GM19193 (cell line): ENCODE results near the gene TTLL5.

ENCODE experiments used
- POLR2A ChIP-seq: IDR thresholded peaks from 4 replicates; pipeline ENCODE4 v1.6.1; 2011; ENCODE audit not compliant: insufficient read depth, insufficient read length; ENCODE audit errors: extremely low read depth

TTLL5 gene

GRCh38 chr14:75660238-75660629 lies 812 bp upstream of the TTLL5 start:
- TF ChIP-seq POLR2A, result no peak

- no peak for TF ChIP-seq POLR2A
Observed at GRCh38 chr14:75661499-75661814, 411 bp downstream of the TTLL5 start.

DNA sequence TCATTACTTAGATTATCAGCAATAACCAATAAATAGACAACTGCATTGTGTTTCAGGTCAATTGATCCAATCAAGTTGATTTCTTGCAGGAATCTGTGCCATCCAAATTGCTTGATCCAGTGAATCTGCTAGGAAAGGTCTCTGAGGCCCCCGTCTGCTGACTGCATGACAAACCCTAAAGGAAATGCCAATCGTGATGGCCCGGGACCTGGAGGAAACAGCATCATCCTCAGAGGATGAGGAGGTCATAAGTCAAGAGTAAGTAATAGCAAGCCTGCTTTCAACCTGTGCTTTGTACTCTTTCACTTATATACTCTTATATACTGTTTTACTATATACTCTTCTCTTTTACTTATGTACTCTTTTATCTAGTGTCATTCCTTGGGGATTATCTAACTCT lies 1.9 kb downstream of the TTLL5 start:
- TF ChIP-seq POLR2A, result no peak

DNA sequence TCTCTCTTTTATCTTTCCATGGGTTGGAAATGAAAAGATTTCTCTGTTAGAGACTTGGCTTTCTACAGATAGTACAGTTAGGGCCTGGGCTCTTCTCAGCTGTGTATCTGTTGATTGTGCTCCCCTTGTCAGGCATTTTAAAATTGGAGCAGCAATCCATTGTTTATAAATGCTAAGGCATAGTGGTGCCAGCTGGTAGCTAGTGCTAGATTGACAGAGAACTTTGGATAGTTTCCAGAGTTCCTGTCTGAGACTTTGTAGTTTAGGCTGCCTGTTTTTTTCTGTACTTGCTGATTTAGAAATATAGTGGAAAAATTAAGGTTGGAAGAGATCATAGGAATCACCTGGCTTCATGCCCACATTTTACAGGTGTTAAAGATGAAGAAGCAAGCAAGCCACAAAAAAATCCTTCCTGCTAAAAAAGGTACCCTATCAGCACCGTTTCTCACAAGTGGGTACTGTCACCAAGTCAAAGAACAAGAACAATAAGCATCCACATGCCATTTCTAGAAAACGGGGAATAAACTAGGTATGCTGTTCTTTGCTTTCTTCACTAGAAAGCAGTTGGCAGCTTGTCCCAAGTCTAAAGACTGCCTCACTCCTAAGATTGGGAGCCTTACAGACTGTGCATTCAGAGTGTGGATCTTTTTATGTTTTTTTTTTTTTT lies 6.2 kb downstream of the TTLL5 start:
- TF ChIP-seq POLR2A, result no peak

DNA sequence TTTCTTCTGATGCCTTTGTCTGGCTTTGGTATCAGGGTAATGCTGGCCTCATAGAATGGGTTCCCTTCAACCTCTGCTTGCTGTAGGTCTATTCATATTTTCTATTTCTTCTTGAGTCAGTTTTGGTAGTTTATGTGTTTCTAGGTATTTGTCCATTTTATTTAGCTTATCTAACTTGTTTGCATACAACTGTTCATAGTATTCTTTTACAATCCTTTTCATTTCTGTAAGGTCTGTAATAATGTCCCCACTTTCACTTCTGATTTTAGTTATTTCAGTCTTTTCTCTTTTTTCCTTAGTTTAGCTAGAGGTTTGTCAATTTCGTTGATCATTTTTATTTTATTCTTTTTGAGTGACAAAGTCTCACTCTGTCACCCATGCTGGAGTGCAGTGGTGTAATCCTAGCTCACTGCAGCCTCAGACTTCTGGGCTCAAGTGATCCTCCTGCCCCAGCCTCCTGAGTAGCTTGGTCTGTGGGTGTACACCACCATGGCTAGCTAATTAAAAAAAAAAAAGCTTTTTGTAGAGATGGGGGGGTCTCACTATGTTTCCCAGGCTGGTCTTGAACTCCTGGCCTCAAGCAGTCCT lies 11.7 kb downstream of the TTLL5 start:
- no peak for TF ChIP-seq POLR2A

DNA sequence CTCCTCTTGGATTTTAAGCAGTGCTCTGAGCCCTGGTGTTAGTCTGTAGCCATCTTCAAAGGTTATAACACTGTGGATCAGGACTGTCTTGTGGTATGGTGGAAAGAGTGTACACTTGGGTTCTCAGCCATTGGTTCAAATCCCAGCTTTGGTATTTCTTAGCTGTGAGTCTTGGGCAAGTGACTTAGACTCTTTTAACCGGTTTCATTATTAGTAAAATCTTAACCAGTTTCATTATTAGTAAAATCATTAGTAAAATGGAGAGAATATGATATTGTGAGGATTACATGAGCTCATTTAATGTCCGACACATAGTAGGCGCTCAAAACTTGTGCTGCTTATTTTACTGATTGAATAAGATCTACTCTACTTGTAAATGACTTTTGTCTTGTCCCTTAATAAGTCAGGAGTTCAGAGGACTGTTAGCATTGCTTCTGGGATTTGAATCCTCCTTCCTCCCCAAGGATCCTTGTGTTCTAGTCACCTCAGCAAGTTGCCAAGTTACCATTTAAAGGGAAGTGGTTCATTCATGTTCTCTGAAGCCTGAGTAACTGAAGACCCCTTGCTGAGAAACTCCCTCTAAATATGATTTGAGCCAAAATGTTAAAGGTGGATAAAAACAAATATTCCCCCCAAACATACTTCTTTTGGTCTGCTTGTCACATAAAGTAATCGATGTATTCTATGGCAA lies 12.4 kb downstream of the TTLL5 start:
- TF ChIP-seq POLR2A, result no peak

DNA sequence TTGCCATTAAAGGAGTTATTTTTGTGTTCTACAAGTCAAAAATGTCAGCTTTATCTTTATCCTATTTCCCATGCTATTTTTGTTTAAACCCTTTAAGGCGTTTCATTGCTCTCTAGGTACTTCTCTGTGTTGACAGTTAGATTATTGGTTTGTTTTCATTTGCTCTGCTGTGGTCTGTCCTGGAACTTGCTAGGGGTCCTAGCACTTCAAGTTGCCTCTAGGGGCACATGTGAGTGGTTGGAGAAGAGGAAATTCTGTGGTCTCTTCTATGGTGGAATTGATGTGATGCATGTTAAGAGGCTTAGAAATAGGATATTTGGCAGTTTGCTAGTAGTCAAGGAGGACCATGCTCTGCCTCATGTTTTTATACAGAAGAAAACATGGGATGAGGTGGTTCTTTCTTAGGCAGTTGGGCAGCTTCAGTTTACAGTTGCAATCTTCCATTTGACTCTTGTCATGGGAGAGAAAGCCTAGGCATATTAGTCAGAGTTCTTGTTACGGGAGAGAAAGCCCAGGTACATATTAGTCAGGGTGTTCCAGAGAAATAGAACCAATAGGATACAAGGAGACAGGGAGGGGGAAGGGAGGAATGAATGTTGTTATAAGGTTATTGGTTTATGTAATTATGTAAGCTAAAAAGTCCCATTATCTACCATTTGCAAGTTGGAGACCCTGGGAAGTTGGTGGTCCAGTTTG lies 14.4 kb downstream of the TTLL5 start:
- TF ChIP-seq POLR2A, result no peak

- no peak for TF ChIP-seq POLR2A
Observed at GRCh38 chr14:75685910-75686309, 24.9 kb downstream of the TTLL5 start.

DNA sequence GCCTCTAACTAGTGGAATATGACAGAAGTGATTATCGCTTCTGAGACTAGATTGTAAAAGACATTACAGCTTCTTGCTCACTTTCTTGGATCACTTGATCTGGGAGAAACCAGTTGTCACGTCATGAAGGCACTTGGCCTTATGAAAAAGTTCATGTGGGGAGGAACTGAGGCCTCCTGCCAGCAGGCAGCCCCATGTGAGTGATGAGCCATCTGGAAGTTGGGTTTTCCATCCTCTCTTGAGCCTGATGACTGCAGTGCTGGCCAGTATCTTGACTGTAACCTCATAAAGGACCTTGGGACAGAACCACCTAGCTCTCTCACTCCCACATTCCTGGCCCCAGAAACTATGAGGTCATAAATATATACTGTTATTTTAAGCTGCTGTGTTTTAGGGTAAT lies 28.0 kb downstream of the TTLL5 start:
- no peak for TF ChIP-seq POLR2A

DNA sequence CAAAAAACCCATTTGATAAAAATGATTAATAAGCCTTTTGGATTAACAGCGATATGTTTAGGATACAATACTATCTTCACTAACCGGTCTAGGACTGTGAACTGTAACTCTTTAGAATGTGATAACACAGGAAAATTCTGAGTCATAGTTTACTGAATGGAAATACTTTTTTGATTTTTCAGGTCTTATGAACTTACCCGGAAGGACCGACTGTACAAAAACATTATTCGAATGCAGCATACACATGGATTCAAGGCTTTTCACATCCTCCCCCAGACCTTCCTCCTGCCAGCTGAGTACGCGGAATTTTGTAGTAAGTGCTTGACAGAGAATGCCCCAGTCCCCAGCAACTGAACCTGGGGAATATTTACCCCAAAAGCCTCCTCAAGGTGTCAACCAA lies 29.0 kb downstream of the TTLL5 start:
- no peak for TF ChIP-seq POLR2A

DNA sequence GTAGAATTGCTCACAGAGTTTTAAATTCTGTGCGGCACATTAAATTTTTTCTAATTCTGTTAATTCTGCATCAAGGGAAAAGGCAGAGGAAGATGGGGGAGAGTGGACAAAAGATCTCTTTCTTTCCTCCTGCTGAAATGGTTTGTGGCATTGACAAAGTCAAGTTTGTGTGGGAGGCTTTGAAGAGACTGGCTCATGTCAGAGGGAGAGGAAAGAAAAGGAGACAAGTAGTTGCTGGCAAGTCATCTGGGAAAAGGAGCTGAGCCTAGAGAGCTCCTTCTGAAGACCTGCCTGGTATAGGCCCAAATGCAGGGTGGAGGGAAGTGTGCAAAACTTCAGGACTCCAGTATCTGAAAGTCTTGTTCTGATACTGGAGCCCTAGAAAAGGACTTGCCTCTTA lies 36.3 kb downstream of the TTLL5 start:
- TF ChIP-seq POLR2A, result no peak

- no peak for TF ChIP-seq POLR2A
Observed at GRCh38 chr14:75697918-75698317, 36.9 kb downstream of the TTLL5 start.

DNA sequence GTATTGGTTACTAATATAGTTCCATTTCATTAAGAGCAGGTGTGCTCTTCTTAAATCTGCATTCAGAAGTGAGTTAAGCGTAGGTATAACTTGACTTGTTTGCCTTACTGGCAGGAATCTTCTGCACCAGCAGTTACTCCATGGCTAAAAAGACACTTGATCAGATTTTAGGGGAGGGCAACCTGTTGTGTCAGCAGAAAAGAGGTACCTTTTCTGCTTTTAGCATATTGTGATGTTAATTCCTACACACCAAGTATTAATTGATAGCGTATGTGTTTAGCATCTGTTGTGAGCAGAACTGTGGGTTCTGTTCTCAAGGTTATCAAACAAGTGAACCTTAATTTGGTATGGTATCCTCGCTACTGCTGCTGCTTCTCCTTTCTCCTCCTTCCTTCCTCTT lies 38.3 kb downstream of the TTLL5 start:
- no peak for TF ChIP-seq POLR2A

DNA sequence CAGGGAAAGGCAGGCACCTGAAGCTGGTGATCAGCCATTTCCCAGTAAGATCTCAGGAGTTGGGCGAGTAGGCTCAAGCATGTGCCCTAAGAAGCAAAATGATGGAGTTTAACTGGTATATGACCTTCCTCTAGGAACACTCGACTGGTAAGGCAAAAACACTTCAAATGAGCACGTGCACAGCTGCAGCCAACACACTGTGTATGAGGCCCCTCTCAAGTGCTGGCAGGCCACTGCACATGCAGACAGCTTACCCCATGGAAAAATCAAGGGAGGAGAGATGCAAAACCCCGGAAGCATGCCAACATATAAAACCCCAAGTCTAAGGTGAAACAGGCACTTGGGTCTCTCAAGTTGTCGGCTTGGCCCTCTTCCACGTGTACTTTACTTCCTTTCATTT lies 39.2 kb downstream of the TTLL5 start:
- no peak for TF ChIP-seq POLR2A

- TF ChIP-seq POLR2A, result no peak
Observed at GRCh38 chr14:75702122-75702521, 41.1 kb downstream of the TTLL5 start.
